Measurements from ENCODE around the gene TMCC1.

GRCh38 chr3:129809297-129809696 is 84.2 kb downstream of the TMCC1 start:
- TF ChIP-seq POLR2A (IDR thresholded peaks at IDR 0.05), result no peak
- no peak for TF ChIP-seq CTCF (IDR thresholded peaks at IDR 0.05)

Measured in right lobe of liver (tissue), 4 donors.